HG03520 (cell line): ENCODE measurements around the gene EPS8.
A peak's percentile ranks its signal among the peaks of the same experiment; 100 is the strongest.
"Not testable (repeated sequence)": the region's sequence is repeated elsewhere in the genome, so short reads cannot be mapped to it uniquely, and the experiment has no call there.

Source experiments
- ATAC-seq: cut with Tn5 transposase; IDR thresholded peaks from one replicate; pipeline ENCODE4 v1.9.1; 2021; ENCODE audit warnings: mild to moderate bottlenecking, moderate library complexity; ENCODE audit not compliant: unreplicated experiment

EPS8 gene

GRCh38 chr12:15762162-15762561 lies 27.0 kb downstream of the EPS8 start:
- not testable (repeated sequence) for ATAC-seq

GRCh38 chr12:15757553-15758255 lies 31.5 kb downstream of the EPS8 start:
- no peak for ATAC-seq

GRCh38 chr12:15756822-15757221 lies 32.4 kb downstream of the EPS8 start:
- no peak for ATAC-seq

GRCh38 chr12:15754233-15754632 lies 35.0 kb downstream of the EPS8 start:
- ATAC-seq: no peak

- ATAC-seq: no peak
These were observed 36.4 kb downstream of the EPS8 start for GRCh38 chr12:15752785-15753184.

GRCh38 chr12:15751741-15752140 lies 37.4 kb downstream of the EPS8 start:
- ATAC-seq: no peak

GRCh38 chr12:15749937-15750336 lies 39.3 kb downstream of the EPS8 start:
- ATAC-seq: no peak

GRCh38 chr12:15741870-15742269 lies 47.3 kb downstream of the EPS8 start:
- not testable (repeated sequence) for ATAC-seq

GRCh38 chr12:15741082-15741481 lies 48.1 kb downstream of the EPS8 start:
- ATAC-seq: no peak

GRCh38 chr12:15740389-15740788 lies 48.8 kb downstream of the EPS8 start:
- ATAC-seq: not testable (repeated sequence)

GRCh38 chr12:15738438-15739015 lies 50.7 kb downstream of the EPS8 start:
- no peak for ATAC-seq

- ATAC-seq: no peak
These were observed 53.2 kb downstream of the EPS8 start for GRCh38 chr12:15735837-15736615.

- ATAC-seq: peak; percentile 19
These were observed 56.1 kb downstream of the EPS8 start for GRCh38 chr12:15733136-15733535.

GRCh38 chr12:15732341-15733061 lies 56.7 kb downstream of the EPS8 start:
- ATAC-seq: peak; percentile 63

- ATAC-seq: no peak
These were observed 57.2 kb downstream of the EPS8 start for GRCh38 chr12:15731940-15732339.

- no peak for ATAC-seq
These were observed 60.1 kb downstream of the EPS8 start for GRCh38 chr12:15729097-15729496.

- no peak for ATAC-seq
These were observed 61.0 kb downstream of the EPS8 start for GRCh38 chr12:15728118-15728598.

GRCh38 chr12:15726878-15727150 lies 62.4 kb downstream of the EPS8 start:
- no peak for ATAC-seq

- ATAC-seq: no peak
These were observed 62.9 kb downstream of the EPS8 start for GRCh38 chr12:15726027-15726877.

- no peak for ATAC-seq
These were observed 66.2 kb downstream of the EPS8 start for GRCh38 chr12:15722951-15723350.
